Mesenchymal stem cell (in vitro differentiated cells and primary cell): ENCODE results near the gene NMB.
A peak's percentile ranks its signal among the peaks of the same experiment; 100 is the strongest.

Experiments
- DNase-seq: peaks from one replicate; pipeline ENCODE4 v3.0.0-alpha.2; 2013
- H2AFZ ChIP-seq: one replicate; pipeline ENCODE4 v1.6.1; 2013; ENCODE audit warnings: low read depth, mild to moderate bottlenecking, control low read depth, inconsistent platforms, low read length, moderate library complexity
- H2AK5ac ChIP-seq: 2 replicates; pipeline ENCODE4 v1.6.1; 2013; ENCODE audit warnings: low read length, moderate library complexity, mild to moderate bottlenecking, inconsistent platforms; ENCODE audit not compliant: severe bottlenecking
- H2BK120ac ChIP-seq: one replicate; pipeline ENCODE4 v1.6.1; 2013; ENCODE audit warnings: low read depth, mild to moderate bottlenecking, inconsistent platforms, low read length, moderate library complexity
- H2BK12ac ChIP-seq, 2 experiments: one replicate each; pipeline ENCODE4 v1.6.1; 2013; ENCODE audit warnings: inconsistent platforms in 2 of 2, low read length in 2 of 2, mild to moderate bottlenecking in 2 of 2, moderate library complexity in 2 of 2, control low read depth in 1 of 2
- H2BK15ac ChIP-seq: one replicate; pipeline ENCODE4 v1.6.1; 2013; ENCODE audit warnings: mild to moderate bottlenecking, low read depth, inconsistent platforms; ENCODE audit not compliant: poor library complexity, severe bottlenecking
- H2BK5ac ChIP-seq: 2 replicates; pipeline ENCODE4 v1.6.1; 2013; ENCODE audit warnings: low read depth, mild to moderate bottlenecking, low read length, control low read depth, inconsistent platforms; ENCODE audit not compliant: poor library complexity, severe bottlenecking
- H3K14ac ChIP-seq, 2 experiments: one replicate each; pipeline ENCODE4 v1.6.1; 2013; ENCODE audit warnings: inconsistent platforms in 2 of 2, low read length in 2 of 2, control low read depth in 1 of 2, mild to moderate bottlenecking in 1 of 2, moderate library complexity in 1 of 2
- H3K18ac ChIP-seq, 2 experiments: one replicate each; pipeline ENCODE4 v1.6.1; 2013; ENCODE audit warnings: inconsistent platforms in 2 of 2, low read length in 2 of 2, control low read depth in 1 of 2, low read depth in 1 of 2, mild to moderate bottlenecking in 1 of 2
- H3K23ac ChIP-seq, 2 experiments: one replicate each; pipeline ENCODE4 v1.6.1; 2013; ENCODE audit warnings: inconsistent platforms in 2 of 2, low read length in 2 of 2, mild to moderate bottlenecking in 2 of 2, moderate library complexity in 2 of 2, control low read depth in 1 of 2
- H3K27ac ChIP-seq: 2 replicates; pipeline ENCODE4 v1.5.1; 2013; ENCODE audit warnings: mild to moderate bottlenecking, moderate library complexity, low read length, control low read depth, inconsistent platforms; ENCODE audit not compliant: poor library complexity, severe bottlenecking
- H3K27me3 ChIP-seq, 2 experiments: 2 replicates each; pipeline versions ENCODE4 v1.6.1 to v1.7.0; 2013; ENCODE audit warnings: low read length in 2 of 2, mild to moderate bottlenecking in 2 of 2, moderate library complexity in 2 of 2, control low read depth in 1 of 2, inconsistent platforms in 1 of 2; ENCODE audit not compliant: control insufficient read depth in 1 of 2, insufficient read depth in 1 of 2
- H3K36me3 ChIP-seq, 2 experiments: 2 replicates each; pipeline versions ENCODE4 v1.6.1 to v1.7.0; 2013; ENCODE audit warnings: low read length in 2 of 2, control low read depth in 1 of 2, inconsistent platforms in 1 of 2, low read depth in 1 of 2, mild to moderate bottlenecking in 1 of 2; ENCODE audit not compliant: insufficient read depth in 2 of 2, control insufficient read depth in 1 of 2
- H3K4ac ChIP-seq, 2 experiments: one replicate each; pipeline ENCODE4 v1.6.1; 2013; ENCODE audit warnings: inconsistent platforms in 2 of 2, low read length in 2 of 2, mild to moderate bottlenecking in 2 of 2, moderate library complexity in 2 of 2, control low read depth in 1 of 2, low read depth in 1 of 2
- H3K4me1 ChIP-seq: 2 replicates; pipeline ENCODE4 v1.6.1; 2013; ENCODE audit warnings: low read depth, low read length, control low read depth; ENCODE audit not compliant: control insufficient read depth, insufficient read depth
- H3K4me2 ChIP-seq: 2 replicates; pipeline ENCODE4 v1.6.1; 2013; ENCODE audit warnings: low read length, mild to moderate bottlenecking, inconsistent platforms; ENCODE audit not compliant: poor library complexity, severe bottlenecking
- H3K4me3 ChIP-seq, 2 experiments: 2 replicates each; pipeline versions ENCODE4 v1.5.1 to v1.7.0; 2013; ENCODE audit warnings: low read length in 2 of 2, mild to moderate bottlenecking in 2 of 2, control low read depth in 1 of 2, low read depth in 1 of 2; ENCODE audit not compliant: insufficient read depth in 1 of 2
- H3K79me1 ChIP-seq: replicated peaks from 2 replicates; pipeline ENCODE4 v1.6.1; 2013; ENCODE audit warnings: mild to moderate bottlenecking, control low read depth, low read length, inconsistent platforms; ENCODE audit not compliant: poor library complexity, severe bottlenecking
- H3K9ac ChIP-seq: 2 replicates; pipeline ENCODE4 v1.7.0; 2013; ENCODE audit warnings: mild to moderate bottlenecking, low read length, moderate library complexity
- H3K9me3 ChIP-seq: 2 replicates; pipeline ENCODE4 v1.7.0; 2013; ENCODE audit warnings: mild to moderate bottlenecking, low read length; ENCODE audit not compliant: control insufficient read depth
- H4K8ac ChIP-seq: one replicate; pipeline ENCODE4 v1.6.1; 2013; ENCODE audit warnings: inconsistent platforms, mild to moderate bottlenecking, low read length, moderate library complexity
- H4K91ac ChIP-seq: one replicate; pipeline ENCODE4 v1.6.1; 2013; ENCODE audit warnings: mild to moderate bottlenecking, low read length, inconsistent platforms
- WGBS: methylation state at CpG from one replicate; pipeline ENCODE4 v1.1.7; 2013; ENCODE audit warnings: mixed read lengths; 5-methylcytosine and 5-hydroxymethylcytosine counted together

NMB gene

GRCh38 chr15:84638103-84638502 lies 19.9 kb downstream of the NMB start:
- Histone ChIP-seq H3K27ac (no peak overlapping the region), H3K18ac (no peak overlapping the region), H3K79me1 (peaks cover 19% of the 10 kb centered on the region)

GRCh38 chr15:84634228-84634837 lies 23.7 kb downstream of the NMB start:
- no peaks in the 10 kb centered on the region for H3K9me3 ChIP-seq
- peaks cover 7 to 32% of the 10 kb centered on the region in 2 experiments for H3K36me3 ChIP-seq
- H2AFZ ChIP-seq: no peak overlapping the region
- no peak overlapping the region for H2BK5ac ChIP-seq
- peak overlapping the region; percentile 96 for H3K4me2 ChIP-seq
- DNase-seq: peak; percentile 8
- no peak overlapping the region for H2BK120ac ChIP-seq
- H3K27me3 ChIP-seq: no peaks in the 10 kb centered on the region
- H3K79me1 ChIP-seq: peaks cover 23% of the 10 kb centered on the region
- no peak overlapping the region for H4K91ac ChIP-seq
- peak overlapping the region; percentile 42 to 60 for H3K4ac ChIP-seq
- H3K23ac ChIP-seq: peak overlapping the region in 1 of 2 experiments; percentile 37
- H3K4me1 ChIP-seq: peaks cover 13% of the 10 kb centered on the region
- peak overlapping the region in 1 of 2 experiments; percentile 86 for H3K18ac ChIP-seq
- WGBS: 27% methylated on average over 19 of the region's 23 CpGs
- H3K14ac ChIP-seq: no peak overlapping the region
- H2AK5ac ChIP-seq: no peak overlapping the region
- peak overlapping the region; percentile 84 for H3K9ac ChIP-seq
- no peak overlapping the region for H2BK15ac ChIP-seq
- H4K8ac ChIP-seq: no peak overlapping the region
- no peak overlapping the region for H2BK12ac ChIP-seq
- H3K27ac ChIP-seq: no peak overlapping the region
- H3K4me3 ChIP-seq: peak overlapping the region; percentile 70 to 93

More at GRCh38 chr15:84638103-84638502, 19.9 kb downstream of the NMB start:
- peak overlapping the region; percentile 19 for H3K9ac ChIP-seq
- DNase-seq: no peak
- no peak overlapping the region for H2BK15ac ChIP-seq
- H2BK12ac ChIP-seq: no peak overlapping the region
- H3K4ac ChIP-seq: no peak overlapping the region
- H4K8ac ChIP-seq: no peak overlapping the region
- no peaks in the 10 kb centered on the region for H3K27me3 ChIP-seq
- no peak overlapping the region for H2BK5ac ChIP-seq
- H3K4me2 ChIP-seq: no peak overlapping the region
- no peak overlapping the region for H3K23ac ChIP-seq
- no peak overlapping the region for H3K4me3 ChIP-seq
- peaks cover 4% of the 10 kb centered on the region for H3K4me1 ChIP-seq
- H3K36me3 ChIP-seq: peaks cover 39 to 69% of the 10 kb centered on the region in 2 experiments
- no peak overlapping the region for H2AK5ac ChIP-seq
- no peaks in the 10 kb centered on the region for H3K9me3 ChIP-seq
- H4K91ac ChIP-seq: no peak overlapping the region
- no peak overlapping the region for H2BK120ac ChIP-seq
- 88% methylated on average over 1 of the region's 3 CpGs for WGBS
- no peak overlapping the region for H2AFZ ChIP-seq
- no peak overlapping the region for H3K14ac ChIP-seq

- Histone ChIP-seq H2BK12ac (peak overlapping the region in 1 of 2 experiments; percentile 69), H4K91ac (no peak overlapping the region), H2AK5ac (no peak overlapping the region), H3K9me3 (no peaks in the 10 kb centered on the region), H3K14ac (peak overlapping the region in 1 of 2 experiments; percentile 91), H3K23ac (peak overlapping the region in 1 of 2 experiments; percentile 88), H3K9ac (peak overlapping the region; percentile 84), H3K18ac (peak overlapping the region; percentile 74 to 86), H2AFZ (peak overlapping the region; percentile 55), H3K4ac (peak overlapping the region; percentile 42 to 60), H2BK120ac (no peak overlapping the region), H4K8ac (peak overlapping the region; percentile 76), H3K4me2 (peak overlapping the region; percentile 96), H3K4me3 (peak overlapping the region; percentile 70 to 93), H3K79me1 (peaks cover 23% of the 10 kb centered on the region), H3K27ac (peak overlapping the region; percentile 39), H3K36me3 (peaks cover 6 to 25% of the 10 kb centered on the region in 2 experiments), H2BK15ac (peak overlapping the region; percentile 49), H3K27me3 (no peaks in the 10 kb centered on the region), H3K4me1 (peaks cover 13% of the 10 kb centered on the region), H2BK5ac (no peak overlapping the region)
- peak; percentile 85 for DNase-seq
- WGBS: under 1% methylated on average over 97 of the region's 105 CpGs
These were observed 24.4 kb downstream of the NMB start for GRCh38 chr15:84633311-84634227.
